Anterior cingulate cortex (tissue), 58 donors: ENCODE data around the gene TMEM51.
"Not testable (repeated sequence)": the region's sequence is repeated elsewhere in the genome, so short reads cannot be mapped to it uniquely, and the experiment has no call there.

Experiments used
- DNase-seq, 58 donors: peaks; one replicate each; lab custom pipeline; 2025; lab: John Stamatoyannopoulos, UW

Gene TMEM51

DNA sequence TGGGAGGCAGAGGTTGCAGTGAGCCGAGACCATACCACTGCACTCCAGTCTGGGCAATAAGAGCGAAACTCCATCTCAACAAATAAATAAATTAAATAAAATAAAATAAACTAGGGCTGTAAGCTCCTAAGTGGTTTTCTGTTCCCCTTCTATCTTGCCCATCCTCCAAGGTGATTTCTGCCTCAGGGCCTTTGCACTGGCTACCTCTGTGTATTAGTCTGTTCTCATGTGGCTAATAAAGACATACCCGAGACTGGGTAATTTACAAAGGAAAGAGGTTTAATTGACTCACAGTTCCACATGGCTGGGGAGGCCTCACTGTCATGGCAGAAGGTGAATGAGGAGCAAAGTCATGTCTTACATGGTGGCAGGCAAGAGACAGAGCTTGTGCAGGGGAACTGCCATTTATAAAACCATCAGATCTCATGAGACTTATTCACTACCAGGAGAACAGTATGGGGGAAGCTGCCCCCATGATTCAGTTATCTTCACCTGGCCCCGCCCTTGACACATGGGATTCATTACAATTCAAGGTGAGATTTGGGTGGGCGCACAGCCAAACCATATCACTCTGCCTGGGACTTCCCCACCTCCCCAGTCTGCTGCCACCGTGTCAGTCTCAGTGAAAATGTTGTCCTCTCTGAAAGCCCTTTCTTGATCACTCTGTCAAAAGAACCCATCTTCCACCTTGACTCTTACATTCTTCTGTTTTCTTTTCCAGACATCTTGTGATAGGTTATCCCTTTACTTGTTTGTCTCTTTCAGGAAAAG, 22.0 kb downstream of the TMEM51 start:
- not testable (repeated sequence) for DNase-seq

- DNase-seq, result no peak
These were observed 22.6 kb downstream of the TMEM51 start for GRCh38 chr1:15176120-15176519.

DNA sequence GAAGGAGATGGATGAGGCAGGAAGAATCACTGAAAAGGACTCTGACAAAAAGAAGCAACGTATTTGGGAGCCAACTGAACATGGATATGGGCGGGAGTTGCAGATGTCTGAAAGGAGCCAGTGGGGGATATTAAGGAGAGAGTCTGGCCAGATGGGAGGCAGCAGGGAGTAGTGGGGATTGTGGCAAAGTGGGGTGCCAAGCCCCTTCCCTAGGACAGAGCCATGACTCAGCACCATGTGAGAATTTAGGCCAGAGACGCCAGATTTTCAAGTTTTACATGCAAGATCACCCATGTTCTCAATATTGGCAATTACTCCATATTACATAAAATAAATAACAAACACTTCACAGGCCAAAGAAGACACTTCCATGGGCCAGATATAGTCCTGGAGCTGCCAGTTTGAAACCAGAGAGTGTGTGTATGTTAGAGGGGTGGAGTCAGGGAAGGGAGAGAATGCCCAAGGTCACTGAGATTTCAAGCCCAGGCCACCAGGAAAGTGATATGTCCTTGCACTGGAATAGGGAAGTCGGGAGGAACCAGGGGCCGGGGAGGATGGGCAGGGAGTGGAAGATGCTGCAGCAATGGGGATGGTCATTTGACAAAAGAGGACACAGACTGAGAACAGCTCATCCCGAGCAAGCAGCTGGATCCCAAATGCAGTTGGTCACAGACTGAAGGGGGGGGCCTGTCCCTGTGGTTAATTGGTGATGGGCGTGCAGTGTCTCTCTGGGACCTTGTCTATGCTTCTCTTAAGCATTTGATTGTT, 23.5 kb downstream of the TMEM51 start:
- DNase-seq, result no peak

GRCh38 chr1:15177710-15178166, 24.2 kb downstream of the TMEM51 start:
- no peak for DNase-seq

DNA sequence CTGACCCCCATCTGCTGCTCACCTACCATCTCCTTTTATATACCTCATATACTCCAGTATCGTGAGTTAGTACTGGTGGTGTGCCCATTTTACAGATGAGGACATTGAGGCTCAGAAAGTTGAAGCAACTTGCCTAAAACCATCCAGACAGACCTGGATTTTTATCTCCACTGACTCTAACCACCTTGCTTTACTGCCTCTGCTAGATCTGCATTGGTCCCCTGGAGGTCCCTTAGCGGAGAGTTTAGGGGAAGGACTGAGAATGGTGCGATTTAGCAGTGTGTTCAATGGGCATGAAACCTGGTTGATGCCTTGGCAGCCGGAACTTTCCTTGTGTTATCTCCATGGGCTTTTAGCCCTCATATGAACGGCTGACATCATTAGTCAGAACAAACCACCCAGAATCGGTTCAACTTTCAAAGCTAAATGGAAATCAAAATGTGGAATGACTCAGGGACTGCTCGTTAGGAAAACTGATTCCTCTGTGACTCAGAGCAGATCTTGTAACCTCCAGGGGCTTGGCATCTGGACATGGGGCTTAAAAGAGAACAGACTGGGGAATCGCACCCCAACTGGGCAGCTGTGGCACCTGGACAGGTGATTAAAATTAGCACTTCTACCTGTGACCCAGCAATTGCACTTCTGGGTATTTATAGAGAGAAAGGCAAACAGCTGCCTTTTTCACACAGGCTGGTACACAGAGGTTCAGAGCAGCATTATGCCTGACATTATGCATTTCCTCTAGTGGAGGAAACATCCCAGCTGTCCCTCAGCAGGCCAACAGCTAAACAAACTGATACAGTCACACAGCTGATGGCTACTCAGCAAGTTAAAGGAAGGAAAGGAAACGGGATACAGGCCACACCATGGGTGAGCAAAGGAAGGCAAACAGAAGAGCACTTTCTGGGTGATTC, 25.3 kb downstream of the TMEM51 start:
- DNase-seq, result no peak

- no peak for DNase-seq
These were observed 25.9 kb downstream of the TMEM51 start for GRCh38 chr1:15179485-15179883.

DNA sequence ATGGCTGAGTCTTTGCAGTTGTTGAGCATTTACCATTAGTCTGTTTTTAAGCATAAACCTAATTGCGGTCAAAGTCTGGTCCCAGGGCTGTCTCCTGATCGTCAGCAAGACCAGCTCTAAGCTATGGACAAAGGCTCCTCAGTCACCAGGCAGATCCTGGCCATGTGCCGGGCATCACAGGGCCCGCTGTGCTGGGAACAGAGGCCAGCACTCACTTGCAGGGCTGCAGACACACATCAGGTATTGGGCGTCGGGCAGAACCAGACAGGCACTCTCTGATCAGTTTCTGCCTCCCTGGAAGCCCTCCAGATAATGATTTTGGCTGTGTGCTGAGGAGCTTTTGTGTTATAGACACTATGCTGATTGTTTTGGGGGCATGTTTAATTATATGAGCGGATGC, 26.6 kb downstream of the TMEM51 start:
- peak in 56 of 58 donors; percentile 7 to 93 (median 74) for DNase-seq

- no peak for DNase-seq
These were observed 27.5 kb downstream of the TMEM51 start for GRCh38 chr1:15180945-15181523.

DNA sequence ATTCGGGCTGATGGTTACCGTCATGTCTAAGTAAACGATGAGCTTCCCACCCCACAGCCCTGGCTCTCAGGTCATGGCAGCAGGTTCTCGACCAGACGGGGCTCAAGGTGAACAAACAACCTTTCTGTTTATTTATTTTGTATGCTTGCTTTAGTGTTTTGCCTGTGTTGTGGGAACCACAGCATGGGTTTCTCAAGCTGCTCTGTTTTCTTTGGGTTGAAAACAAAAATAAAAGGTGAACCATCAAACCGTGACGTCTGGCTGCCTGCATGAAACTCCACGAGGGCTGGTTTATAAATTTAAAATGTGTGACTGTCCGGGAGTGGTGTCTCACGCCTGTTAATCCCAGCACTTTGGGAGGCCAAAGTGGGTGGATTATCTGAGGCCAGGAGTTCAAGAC, 28.0 kb downstream of the TMEM51 start:
- no peak for DNase-seq

GRCh38 chr1:15184436-15185241, 31.1 kb downstream of the TMEM51 start:
- DNase-seq, result no peak

DNA sequence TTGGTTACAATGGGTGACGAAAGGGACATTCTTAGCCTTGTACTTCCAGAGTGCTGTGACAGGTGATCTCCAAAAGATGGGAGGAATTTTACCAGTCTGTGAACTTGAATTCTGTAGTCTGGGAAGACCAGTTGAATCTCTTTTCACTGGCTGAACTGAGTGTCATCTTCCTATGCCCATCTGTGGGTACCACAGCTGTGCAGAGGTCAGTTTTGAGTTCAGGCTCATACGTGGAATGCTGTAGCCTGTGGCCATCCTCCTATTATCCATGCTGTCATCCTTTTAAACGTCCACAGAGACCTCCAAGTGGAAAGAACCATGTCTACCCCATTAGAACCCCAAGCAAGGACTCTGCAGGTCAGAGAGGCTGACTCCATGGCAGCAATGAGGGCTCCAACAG, 32.1 kb downstream of the TMEM51 start:
- DNase-seq, result no peak

- no peak for DNase-seq
These were observed 32.7 kb downstream of the TMEM51 start for GRCh38 chr1:15186073-15186845.

GRCh38 chr1:15186846-15187151, 33.3 kb downstream of the TMEM51 start:
- DNase-seq, result no peak

- no peak for DNase-seq
These were observed 33.9 kb downstream of the TMEM51 start for GRCh38 chr1:15187175-15188129.

DNA sequence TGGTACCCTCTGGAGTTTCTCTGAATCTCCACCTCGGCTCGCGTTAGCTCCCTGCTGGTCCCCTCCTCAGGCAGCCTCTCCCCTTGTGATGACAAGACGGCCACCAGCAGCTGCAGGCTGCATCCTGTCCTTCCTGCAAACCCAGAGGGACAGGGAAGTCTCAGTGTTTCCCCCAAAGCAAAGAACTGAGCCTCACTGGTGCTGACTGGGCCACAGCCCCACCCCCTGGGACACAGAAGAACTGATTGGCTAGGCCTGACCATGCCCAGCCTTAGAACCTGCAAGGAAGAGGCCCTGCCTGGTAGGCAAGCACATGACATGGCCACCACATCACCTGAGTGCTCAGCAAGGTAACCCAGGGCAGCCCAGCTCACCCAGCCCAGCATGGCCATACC, 34.6 kb downstream of the TMEM51 start:
- DNase-seq, result no peak

GRCh38 chr1:15188678-15189077, 35.1 kb downstream of the TMEM51 start:
- DNase-seq, result no peak

DNA sequence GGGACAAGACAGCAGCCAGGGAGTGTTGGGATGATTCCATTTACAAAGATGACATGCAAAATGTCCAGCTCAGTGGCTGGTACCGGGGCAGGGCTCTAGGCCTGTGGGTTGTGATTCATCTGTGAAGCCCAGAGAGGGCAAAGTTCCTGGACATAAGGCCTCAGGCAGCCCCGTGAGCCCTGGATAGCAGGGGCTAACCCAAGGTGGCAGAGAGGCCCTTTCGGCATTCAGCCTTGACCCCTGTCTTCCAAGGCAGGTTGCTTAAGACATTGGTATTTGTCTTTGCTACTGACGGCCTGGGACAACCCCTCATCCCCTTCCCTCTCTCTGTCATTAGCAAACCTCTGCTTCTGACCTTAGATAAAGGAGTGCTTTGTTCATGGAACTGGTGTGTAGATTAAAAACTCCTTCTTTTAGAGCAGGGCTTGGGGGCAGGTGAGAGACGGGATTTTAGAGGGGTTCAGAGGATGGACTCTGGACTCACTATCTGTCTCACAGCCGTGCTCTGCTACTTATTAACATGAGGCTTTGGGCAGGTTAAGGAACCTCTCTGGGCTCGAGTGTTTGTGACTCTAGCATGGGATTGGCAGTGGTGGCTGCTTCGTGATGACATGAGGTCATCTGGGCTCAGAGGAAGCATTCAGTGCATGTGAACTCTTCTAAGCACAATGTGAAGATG, 36.3 kb downstream of the TMEM51 start:
- DNase-seq, result no peak
